Epithelial cell of prostate (primary cell): ENCODE results near the gene NOPCHAP1.
"Not testable (repeated sequence)": the region's sequence is repeated elsewhere in the genome, so short reads cannot be mapped to it uniquely, and the experiment has no call there.

Experiments
- DNase-seq: peaks from one replicate; pipeline ENCODE4 v3.0.0-alpha.2; 2011; ENCODE audit warnings: low read depth, low spot score
- H3K27ac ChIP-seq: fragments of 450-650 bp; 2 replicates; pipeline ENCODE4 v1.5.1; 2017; ENCODE audit warnings: mild to moderate bottlenecking

NOPCHAP1 gene

DNA sequence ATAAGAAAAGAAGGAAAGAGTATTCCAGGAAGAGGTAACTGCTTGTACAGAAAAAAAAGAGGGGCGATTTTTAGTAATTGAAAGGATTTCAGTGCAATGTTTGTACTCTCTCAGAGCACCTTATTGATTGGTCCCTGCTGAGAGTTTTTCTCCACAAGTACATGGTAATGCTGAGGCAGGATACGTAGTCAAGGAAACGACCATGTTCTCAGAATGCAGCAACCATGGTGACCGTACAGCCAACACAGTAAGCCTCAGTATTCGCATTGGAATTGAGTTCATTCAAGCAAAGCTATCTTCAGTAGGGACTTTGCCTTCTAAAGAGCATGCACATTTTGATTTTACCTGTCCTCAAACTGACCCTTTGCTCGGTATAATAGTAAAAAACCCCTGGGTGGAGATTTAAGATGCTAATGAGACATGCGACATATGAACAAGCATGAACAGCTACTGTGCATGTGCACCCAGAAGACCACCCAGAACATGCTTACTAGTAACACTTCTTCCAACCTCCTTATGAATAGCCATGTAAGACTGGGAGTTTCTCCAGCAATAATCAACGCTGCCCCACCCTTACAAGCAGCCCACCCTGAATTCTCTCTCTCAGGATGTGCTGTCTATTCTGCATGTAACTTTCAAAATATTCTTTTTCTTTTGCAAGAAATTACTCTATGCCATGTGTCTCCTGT, 21.8 kb upstream of the NOPCHAP1 start:
- no peak for DNase-seq
- no peak overlapping the region for H3K27ac ChIP-seq

DNA sequence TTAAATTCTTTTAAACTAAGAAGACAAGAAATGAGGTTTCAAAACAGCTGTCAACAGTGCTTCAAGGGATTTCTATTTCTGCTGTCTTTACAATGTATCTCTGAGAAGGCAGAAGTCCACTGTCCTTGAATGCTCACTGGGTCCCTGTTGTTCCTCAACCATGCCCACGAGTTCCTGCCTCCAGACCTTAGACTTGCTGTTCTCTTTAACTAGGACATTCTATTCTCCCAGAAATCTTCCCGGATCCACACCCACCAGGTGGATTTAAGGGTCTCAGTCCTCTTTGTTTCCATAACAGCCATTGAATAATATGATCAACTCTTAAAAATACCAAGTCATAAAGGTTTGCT, 21.3 kb upstream of the NOPCHAP1 start:
- H3K27ac ChIP-seq: no peak overlapping the region
- DNase-seq: no peak

DNA sequence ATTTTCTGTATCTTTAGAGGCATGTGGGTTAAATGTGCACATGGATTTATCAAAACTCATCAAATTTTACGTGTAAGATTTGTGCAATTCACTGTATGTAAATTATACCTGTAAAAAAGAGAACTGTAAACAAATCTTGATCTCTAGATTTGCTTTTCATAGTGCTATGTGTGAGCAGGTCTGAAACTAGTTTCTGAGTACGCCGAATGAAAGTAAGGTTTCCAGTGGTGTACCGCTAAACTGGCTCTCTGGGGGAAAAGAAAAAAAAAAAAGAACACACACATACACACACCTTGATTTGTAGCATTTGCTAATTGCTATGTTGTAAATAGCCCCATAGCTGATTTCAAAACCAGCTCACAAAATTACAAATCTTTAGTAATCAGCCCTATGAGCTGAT, 19.4 kb upstream of the NOPCHAP1 start:
- DNase-seq: no peak
- H3K27ac ChIP-seq: no peak overlapping the region

DNA sequence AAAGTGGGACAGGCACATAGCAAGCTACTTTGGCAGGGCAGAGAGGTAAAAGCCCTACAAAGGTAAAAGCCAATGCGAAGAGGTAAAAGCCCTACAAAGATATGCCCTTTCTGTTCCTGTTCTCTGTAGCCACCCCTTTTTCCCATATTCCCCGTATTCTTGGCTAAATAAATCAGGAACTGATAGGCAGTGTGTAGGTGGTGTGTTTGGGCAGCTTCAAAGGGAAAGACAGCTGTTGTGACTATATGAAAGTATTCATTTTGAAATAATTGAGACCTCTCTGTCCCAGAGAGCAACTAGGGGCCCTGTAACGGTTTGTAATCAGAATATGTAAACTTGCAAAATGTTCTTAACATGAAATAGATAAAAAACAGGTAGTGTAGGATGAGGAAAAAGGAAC, 16.8 kb upstream of the NOPCHAP1 start:
- DNase-seq: no peak
- H3K27ac ChIP-seq: no peak overlapping the region

DNA sequence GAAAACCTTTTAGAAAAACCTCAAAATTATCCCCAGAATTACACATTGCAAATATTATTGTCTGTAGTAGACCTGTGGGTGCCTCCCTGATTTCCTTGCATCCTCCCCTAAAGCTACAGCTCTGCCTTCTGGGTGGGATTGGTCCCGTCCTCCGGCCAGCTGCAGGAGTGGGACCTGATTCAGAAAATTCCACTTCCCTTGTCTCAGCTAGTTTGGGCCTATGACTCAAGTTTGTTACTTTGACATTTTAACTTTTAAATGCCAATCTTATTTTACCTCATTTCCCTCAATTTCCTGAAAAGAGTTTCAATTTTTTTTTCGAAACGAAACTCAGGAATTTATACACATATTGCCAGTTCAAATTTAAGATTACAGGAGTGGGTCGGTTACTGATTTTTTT, 14.8 kb upstream of the NOPCHAP1 start:
- DNase-seq: no peak
- H3K27ac ChIP-seq: no peak overlapping the region

- DNase-seq: no peak
- no peak overlapping the region for H3K27ac ChIP-seq
Measured at GRCh38 chr12:104973250-104973649, 12.9 kb upstream of the NOPCHAP1 start.

DNA sequence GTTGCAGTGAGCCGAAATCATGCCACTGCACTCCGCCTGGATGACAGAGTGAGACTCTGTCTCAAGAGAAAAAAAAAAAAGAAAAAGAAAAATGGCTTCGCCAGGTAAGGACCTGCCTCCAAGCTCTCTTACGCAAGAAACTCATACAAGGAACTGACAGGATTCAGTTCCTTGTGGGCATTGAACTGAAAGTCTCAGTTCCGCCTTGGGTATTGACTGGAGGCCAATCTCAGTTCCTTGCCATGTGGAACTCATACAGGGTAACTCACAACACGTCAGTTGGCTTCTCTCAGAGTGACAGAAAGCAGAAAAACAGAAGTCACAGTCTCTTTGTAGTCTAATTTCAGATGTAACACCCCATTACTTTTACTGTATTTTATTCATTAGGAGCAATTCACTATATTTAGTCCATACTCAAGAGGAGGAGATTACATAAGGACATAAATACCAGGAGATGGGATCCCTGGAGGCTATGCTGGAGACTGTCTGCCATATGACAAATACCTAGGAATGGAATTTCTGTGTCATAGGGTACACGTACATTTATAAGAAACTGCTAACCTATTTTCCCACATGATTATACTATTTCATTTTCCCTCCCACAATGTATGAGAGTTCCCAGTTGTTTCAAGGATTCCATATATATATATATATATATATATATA, 11.4 kb upstream of the NOPCHAP1 start:
- peak overlapping the region; percentile 76 for H3K27ac ChIP-seq
- peak; percentile 55 for DNase-seq

DNA sequence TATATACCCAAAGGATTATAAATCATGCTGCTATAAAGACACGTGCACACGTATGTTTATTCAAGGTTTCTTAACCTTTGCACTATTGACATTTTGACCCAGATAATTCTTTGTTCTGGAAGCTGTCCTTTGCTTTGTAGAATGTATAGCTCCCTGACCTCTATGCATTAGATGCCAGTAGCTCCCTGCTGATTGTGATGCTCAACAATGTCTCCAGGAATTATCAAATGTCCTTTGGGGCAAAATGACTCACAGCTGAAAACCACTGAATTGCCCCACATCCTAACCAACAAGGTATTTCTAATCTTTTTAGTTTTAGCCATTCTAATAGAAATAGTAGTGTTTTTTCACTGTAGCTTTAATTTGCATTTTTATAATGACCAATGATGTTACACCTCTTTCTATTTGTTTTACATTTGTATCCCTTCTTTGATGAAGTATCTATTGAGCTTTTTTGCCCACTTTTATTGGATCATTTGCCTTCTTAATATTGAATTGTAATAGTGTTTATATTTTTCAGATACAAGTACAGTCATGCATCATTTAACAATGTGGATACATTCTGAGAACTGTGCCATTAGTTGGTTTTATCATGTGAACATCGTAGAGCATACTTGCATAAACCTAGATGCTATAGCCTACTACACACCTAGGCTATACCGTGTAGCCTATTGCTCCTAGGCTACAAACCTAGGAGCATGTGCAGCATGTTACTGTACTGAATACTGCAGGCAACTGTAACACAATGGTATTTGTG, 10.4 kb upstream of the NOPCHAP1 start:
- no peak for DNase-seq
- peak overlapping the region; percentile 76 for H3K27ac ChIP-seq

DNA sequence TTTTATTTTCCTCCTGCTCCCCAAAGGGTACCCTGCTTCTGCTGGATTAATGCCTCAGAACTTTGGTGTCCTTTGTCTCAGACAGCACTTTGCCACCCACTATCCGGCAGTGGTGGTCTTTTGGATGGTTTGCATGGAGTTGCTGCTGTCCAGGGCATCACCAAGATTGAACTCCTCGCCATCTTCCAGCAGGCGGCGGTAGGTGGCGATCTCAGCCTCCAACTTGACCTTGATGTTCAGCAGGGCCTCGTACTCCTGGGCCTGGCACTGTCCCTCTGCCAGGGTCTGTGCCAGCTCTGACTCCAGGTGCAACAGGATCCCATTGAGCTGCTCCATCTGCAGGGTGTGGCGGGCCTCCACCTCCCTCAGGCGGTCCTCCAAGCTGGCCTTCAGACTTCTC, 9.4 kb upstream of the NOPCHAP1 start:
- DNase-seq: no peak
- no peak overlapping the region for H3K27ac ChIP-seq

DNA sequence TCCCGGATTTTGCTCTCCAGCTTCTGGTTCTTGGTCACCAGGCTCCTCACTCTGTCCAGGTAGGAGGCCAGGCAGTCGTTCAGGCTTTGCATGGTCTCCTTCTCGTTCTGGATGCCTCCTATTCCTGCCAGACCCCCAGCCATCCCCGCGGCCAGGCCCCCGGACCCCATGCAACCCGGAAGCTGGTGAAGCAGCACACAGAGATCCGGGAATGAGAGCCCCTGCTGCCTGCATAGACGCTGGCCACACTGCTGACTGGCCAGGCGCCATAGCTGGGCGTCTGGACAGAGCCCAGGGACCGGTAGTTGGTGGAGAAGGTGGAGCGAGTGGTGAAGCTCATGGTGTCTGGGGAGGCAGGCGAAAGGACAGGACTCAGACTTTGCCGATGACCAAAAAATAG, 8.4 kb upstream of the NOPCHAP1 start:
- not testable (repeated sequence) for DNase-seq, H3K27ac ChIP-seq

GRCh38 chr12:104985206-104985605, 910 bp upstream of the NOPCHAP1 start:
- no peak overlapping the region for H3K27ac ChIP-seq
- DNase-seq: no peak

- H3K27ac ChIP-seq: no peak overlapping the region
- no peak for DNase-seq
Measured at GRCh38 chr12:104990950-104991349, 4.8 kb downstream of the NOPCHAP1 start.

GRCh38 chr12:104991565-104992128, 5.5 kb downstream of the NOPCHAP1 start:
- no peak overlapping the region for H3K27ac ChIP-seq
- DNase-seq: no peak

- H3K27ac ChIP-seq: no peak overlapping the region
- DNase-seq: no peak
Measured at GRCh38 chr12:104994336-104994735, 8.2 kb downstream of the NOPCHAP1 start.

DNA sequence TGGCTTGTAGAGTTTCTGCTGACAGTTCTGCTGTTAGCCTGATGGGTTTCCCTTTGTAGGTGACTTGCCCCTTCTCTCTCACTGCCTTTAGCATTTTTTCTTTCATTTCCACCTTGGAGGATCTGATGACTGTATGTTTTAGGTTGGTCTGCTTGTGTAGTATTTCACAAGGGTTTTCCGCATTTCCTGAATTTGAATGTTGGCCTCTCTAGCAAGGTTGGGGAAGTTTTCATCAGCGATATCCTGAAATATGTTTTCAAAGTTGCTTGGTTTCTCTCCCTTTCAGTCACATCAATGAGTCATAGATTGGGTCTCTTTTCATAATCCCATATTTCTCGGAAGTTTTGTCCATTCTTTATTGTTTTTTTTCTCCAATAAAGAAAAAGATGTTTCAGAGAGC, 11.4 kb downstream of the NOPCHAP1 start:
- DNase-seq: no peak
- H3K27ac ChIP-seq: no peak overlapping the region

DNA sequence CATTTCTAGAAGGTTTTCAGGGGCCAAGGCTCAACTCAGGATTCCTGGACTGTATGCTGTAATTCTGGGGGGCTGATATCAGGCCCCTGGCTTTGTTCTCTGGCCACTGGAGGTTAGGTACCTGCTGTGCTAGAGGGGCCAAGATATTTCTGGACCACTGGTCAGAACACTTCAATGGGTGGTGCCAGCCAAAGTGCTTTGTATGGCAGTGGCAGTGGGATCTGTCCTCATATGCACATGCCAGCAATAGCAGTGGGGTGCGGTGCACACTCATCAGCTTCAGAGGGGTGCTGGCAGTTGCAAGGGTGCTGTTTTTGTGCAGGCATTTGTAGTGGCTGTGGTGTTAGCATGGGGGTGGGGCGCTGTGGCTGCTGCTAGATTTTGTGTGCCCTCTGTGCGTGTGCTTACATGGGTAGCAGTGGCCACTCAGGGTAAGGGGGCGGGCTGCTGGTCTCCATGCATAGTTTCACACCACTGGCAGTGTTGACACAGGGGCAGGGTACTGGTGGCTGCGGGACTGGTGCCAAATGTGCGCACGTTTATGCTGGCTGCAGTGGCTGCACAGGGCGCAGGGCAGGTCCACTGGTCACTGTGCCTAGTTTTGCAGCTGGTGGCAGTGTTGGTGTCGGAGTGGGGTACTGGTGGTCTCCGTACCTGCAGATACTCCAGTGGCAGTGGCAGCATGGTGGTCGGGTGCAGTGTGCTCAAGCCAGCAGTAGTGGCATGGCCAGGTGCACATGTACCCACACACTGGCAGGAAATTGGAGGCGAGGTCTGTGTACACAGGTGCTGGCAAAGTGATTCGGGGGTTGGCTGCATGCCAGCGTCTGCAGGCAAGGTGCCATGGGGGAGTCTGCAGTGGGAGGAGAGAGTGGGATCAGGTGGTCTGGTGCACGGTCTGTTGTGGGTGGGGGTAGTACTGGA, 12.6 kb downstream of the NOPCHAP1 start:
- no peak for DNase-seq
- no peak overlapping the region for H3K27ac ChIP-seq

- DNase-seq: no peak
- no peak overlapping the region for H3K27ac ChIP-seq
Measured at GRCh38 chr12:104999347-104999685, 13.2 kb downstream of the NOPCHAP1 start.

DNA sequence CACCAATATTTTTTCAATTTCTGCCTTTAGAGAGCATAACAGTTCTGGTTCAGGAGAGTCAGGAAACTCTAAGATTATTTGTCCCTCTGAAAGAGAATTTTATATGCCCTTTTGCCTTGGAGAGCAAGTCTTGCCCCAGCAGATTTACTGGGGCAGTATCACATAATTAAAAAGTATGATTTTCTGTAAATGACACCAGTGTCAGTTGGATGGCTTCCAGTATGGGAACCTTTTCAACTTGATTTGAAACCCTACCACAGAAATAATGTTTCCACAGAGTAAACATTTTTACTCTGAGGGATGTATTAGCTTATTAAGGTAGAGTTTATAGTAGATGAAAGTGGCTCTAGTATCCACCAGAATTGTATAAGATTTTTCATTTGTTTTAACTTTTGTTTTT, 15.4 kb downstream of the NOPCHAP1 start:
- DNase-seq: no peak
- H3K27ac ChIP-seq: no peak overlapping the region

- no peak for DNase-seq
- no peak overlapping the region for H3K27ac ChIP-seq
Measured at GRCh38 chr12:105013892-105014291, 27.8 kb downstream of the NOPCHAP1 start.

DNA sequence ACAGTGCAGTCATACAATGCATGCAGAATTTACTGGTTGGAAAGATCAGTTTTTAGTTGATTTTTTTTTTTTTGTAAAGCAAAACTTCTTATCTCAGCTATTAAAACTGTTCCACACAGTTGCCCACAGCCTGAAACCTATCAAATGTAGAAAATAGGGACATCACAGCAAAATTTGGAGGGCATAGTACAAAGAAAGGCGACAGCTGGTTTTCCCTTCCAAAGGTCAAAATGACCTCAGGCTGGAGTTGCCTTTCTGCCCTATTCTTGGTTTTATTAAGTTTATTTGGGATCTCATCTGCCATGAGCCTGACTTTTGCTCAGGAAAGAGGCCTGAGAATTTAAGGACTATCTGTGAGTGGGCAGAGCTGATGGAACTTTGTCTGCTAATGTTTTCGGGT, 28.5 kb downstream of the NOPCHAP1 start:
- no peak for DNase-seq
- H3K27ac ChIP-seq: no peak overlapping the region
